Measurements from ENCODE around the gene BMPER. TPM values are rescaled to one million over a fixed set of nuclear protein-coding genes. Genes with fewer than 3 reads are reported as not detected.

The BMPER gene
- total RNA-seq, 5 donors from 2014 or later (not counting 1 experiment from before 2014, with no cell fraction given): 0.20 to 0.47 TPM; not detected in 3

- Mint-ChIP-seq H3K4me1 (no peaks in the 10 kb centered on the region), H3K27me3 (no peaks in the 10 kb centered on the region), H3K9me3 (peaks cover 0 to 12% (median 0%) of the 10 kb centered on the region in 3 donors), H3K36me3 (no peaks in the 10 kb centered on the region), H3K27ac (no peak overlapping the region), H3K4me3 (no peak overlapping the region)
- H3K9me3 ChIP-seq: no peaks in the 10 kb centered on the region
- H3K27ac ChIP-seq (ENCODE audit: low read length): no peak overlapping the region
- no peaks in the 10 kb centered on the region for H3K36me3 ChIP-seq (ENCODE audit: control insufficient read depth in 2 of 2, extremely low read depth in 1 of 2, insufficient read depth in 1 of 2, low read length in 1 of 2)
- DNase-seq (no peak), ATAC-seq (replicated peaks in 1 of 4) (no peak)
- CTCF ChIA-PET: no interaction called here
- 40% methylated on average over 1 of the region's 4 CpGs for WGBS (ENCODE audit: insufficient coverage)
- no peaks in the 10 kb centered on the region for H3K4me1 ChIP-seq (ENCODE audit: control insufficient read depth in 1 of 2, extremely low read depth in 1 of 2, insufficient read depth in 2 of 2, low read length in 2 of 2)
- POLR2A ChIA-PET: no interaction called here
- H3K27me3 ChIP-seq (replicated peaks in 1 of 2; ENCODE audit: control insufficient read depth in 2 of 2, extremely low read depth in 1 of 2, insufficient read depth in 2 of 2, low read length in 1 of 2): no peaks in the 10 kb centered on the region
- no peak overlapping the region for H3K4me3 ChIP-seq (ENCODE audit: control insufficient read depth in 1 of 2, extremely low read depth in 1 of 2, low read length in 1 of 2)
These were observed 202.8 kb downstream of the BMPER start for GRCh38 chr7:34108165-34108564.

- no peaks in the 10 kb centered on the region for H3K4me1 ChIP-seq (ENCODE audit: control insufficient read depth in 1 of 2, extremely low read depth in 1 of 2, insufficient read depth in 2 of 2, low read length in 2 of 2)
- Mint-ChIP-seq H3K4me1 (no peaks in the 10 kb centered on the region), H3K27me3 (peaks cover 0 to 4% of the 10 kb centered on the region in 2 donors), H3K27ac (no peak overlapping the region), H3K4me3 (no peak overlapping the region), H3K36me3 (no peaks in the 10 kb centered on the region), H3K9me3 (peaks cover 2 to 18% (median 6%) of the 10 kb centered on the region in 3 donors)
- CTCF ChIA-PET: no interaction called here
- no peaks in the 10 kb centered on the region for H3K27me3 ChIP-seq (replicated peaks in 1 of 2; ENCODE audit: control insufficient read depth in 2 of 2, extremely low read depth in 1 of 2, insufficient read depth in 2 of 2, low read length in 1 of 2)
- no peak overlapping the region for H3K27ac ChIP-seq (ENCODE audit: low read length)
- no peak overlapping the region for H3K4me3 ChIP-seq (ENCODE audit: control insufficient read depth in 1 of 2, extremely low read depth in 1 of 2, low read length in 1 of 2)
- ATAC-seq (replicated peaks in 1 of 4) (no peak), DNase-seq (no peak)
- 72% methylated on average over 7 of the region's 8 CpGs for WGBS (ENCODE audit: insufficient coverage)
- no peaks in the 10 kb centered on the region for H3K36me3 ChIP-seq (ENCODE audit: control insufficient read depth in 2 of 2, extremely low read depth in 1 of 2, insufficient read depth in 1 of 2, low read length in 1 of 2)
- no peaks in the 10 kb centered on the region for H3K9me3 ChIP-seq
- POLR2A ChIA-PET: no interaction called here
These were observed 204.8 kb downstream of the BMPER start for GRCh38 chr7:34109936-34110780.

GRCh38 chr7:34111031-34111430 is 205.7 kb downstream of the BMPER start:
- ChIA-PET CTCF (no interaction called here), POLR2A (no interaction called here)
- DNase-seq: no peak
- Histone ChIP-seq H3K4me3 (ENCODE audit: control insufficient read depth in 1 of 2, extremely low read depth in 1 of 2, low read length in 1 of 2) (no peak overlapping the region), H3K27me3 (replicated peaks in 1 of 2; ENCODE audit: control insufficient read depth in 2 of 2, extremely low read depth in 1 of 2, insufficient read depth in 2 of 2, low read length in 1 of 2) (no peaks in the 10 kb centered on the region), H3K9me3 (no peaks in the 10 kb centered on the region), H3K36me3 (ENCODE audit: control insufficient read depth in 2 of 2, extremely low read depth in 1 of 2, insufficient read depth in 1 of 2, low read length in 1 of 2) (no peaks in the 10 kb centered on the region), H3K4me1 (ENCODE audit: control insufficient read depth in 1 of 2, extremely low read depth in 1 of 2, insufficient read depth in 2 of 2, low read length in 2 of 2) (no peaks in the 10 kb centered on the region), H3K27ac (ENCODE audit: low read length) (no peak overlapping the region)
- WGBS (ENCODE audit: insufficient coverage): 86% methylated on average over 1 of the region's 3 CpGs
- Mint-ChIP-seq H3K9me3 (peaks cover 2 to 18% (median 9%) of the 10 kb centered on the region in 3 donors), H3K36me3 (no peaks in the 10 kb centered on the region), H3K27me3 (peaks cover 0 to 4% of the 10 kb centered on the region in 2 donors), H3K27ac (no peak overlapping the region), H3K4me3 (no peak overlapping the region), H3K4me1 (no peaks in the 10 kb centered on the region)
- ATAC-seq (replicated peaks in 1 of 4): no peak

DNA sequence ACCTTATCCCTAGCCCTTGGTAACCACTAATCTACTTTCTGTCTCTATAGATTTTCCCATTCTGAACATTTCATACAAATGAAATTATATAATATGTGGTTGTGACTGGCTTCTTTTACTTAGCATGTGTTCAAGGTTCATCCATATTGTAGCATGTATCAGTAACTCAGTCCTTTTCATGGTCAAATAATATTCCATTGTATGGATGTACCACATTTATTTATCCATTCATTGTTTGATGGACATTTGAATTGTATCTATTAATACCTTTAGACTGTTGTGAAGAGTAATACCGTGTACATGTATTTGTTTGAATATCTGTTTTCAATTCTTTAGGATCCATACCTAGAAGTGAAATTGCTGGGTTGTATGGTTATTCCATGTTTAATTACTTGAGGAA is 210.2 kb downstream of the BMPER start:
- WGBS (ENCODE audit: insufficient coverage): 83% methylated on average over 1 of the region's 1 CpG
- DNase-seq: no peak
- H3K4me3 ChIP-seq (ENCODE audit: control insufficient read depth in 1 of 2, extremely low read depth in 1 of 2, low read length in 1 of 2): no peak overlapping the region
- Mint-ChIP-seq H3K27ac (no peak overlapping the region), H3K27me3 (peaks cover 0 to 4% of the 10 kb centered on the region in 2 donors), H3K36me3 (no peaks in the 10 kb centered on the region), H3K9me3 (peaks cover 11 to 19% (median 15%) of the 10 kb centered on the region in 3 donors), H3K4me3 (no peak overlapping the region), H3K4me1 (no peaks in the 10 kb centered on the region)
- ChIA-PET CTCF (no interaction called here), POLR2A (no interaction called here)
- H3K27ac ChIP-seq (ENCODE audit: low read length): no peak overlapping the region
- no peaks in the 10 kb centered on the region for H3K4me1 ChIP-seq (ENCODE audit: control insufficient read depth in 1 of 2, extremely low read depth in 1 of 2, insufficient read depth in 2 of 2, low read length in 2 of 2)
- ATAC-seq (replicated peaks in 1 of 4): no peak
- H3K36me3 ChIP-seq (ENCODE audit: control insufficient read depth in 2 of 2, extremely low read depth in 1 of 2, insufficient read depth in 1 of 2, low read length in 1 of 2): no peaks in the 10 kb centered on the region
- no peaks in the 10 kb centered on the region for H3K9me3 ChIP-seq
- H3K27me3 ChIP-seq (replicated peaks in 1 of 2; ENCODE audit: control insufficient read depth in 2 of 2, extremely low read depth in 1 of 2, insufficient read depth in 2 of 2, low read length in 1 of 2): no peaks in the 10 kb centered on the region

DNA sequence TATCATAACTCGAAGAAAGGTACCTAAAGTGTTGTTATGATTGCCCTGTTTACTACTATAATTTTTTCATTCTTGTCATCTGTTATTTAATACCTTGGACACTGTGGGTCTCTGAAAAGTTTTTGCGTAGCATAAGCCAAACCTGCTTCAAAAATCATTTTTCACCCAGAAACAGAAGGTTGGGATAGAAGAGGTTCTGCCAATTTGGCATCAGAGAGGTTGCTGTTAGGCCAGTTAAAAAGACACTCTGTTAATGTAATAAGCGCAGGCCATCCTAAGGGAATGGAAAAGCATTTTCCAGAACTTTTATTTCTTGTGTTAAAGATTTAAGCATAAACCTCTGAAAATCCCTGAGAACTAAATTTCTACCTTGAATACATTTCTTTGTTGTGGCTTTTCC is 212.2 kb downstream of the BMPER start:
- no CpG with 5 or more reads among the region's 3 CpGs for WGBS (ENCODE audit: insufficient coverage)

GRCh38 chr7:34121366-34121765 is 216.0 kb downstream of the BMPER start:
- DNase-seq (no peak), ATAC-seq (replicated peaks in 1 of 4) (no peak)
- CTCF ChIA-PET: no interaction called here
- no peaks in the 10 kb centered on the region for H3K27me3 Mint-ChIP-seq
- Histone ChIP-seq H3K27ac (ENCODE audit: low read length) (no peak overlapping the region), H3K36me3 (ENCODE audit: control insufficient read depth in 2 of 2, extremely low read depth in 1 of 2, insufficient read depth in 1 of 2, low read length in 1 of 2) (no peaks in the 10 kb centered on the region), H3K27me3 (replicated peaks in 1 of 2; ENCODE audit: control insufficient read depth in 2 of 2, extremely low read depth in 1 of 2, insufficient read depth in 2 of 2, low read length in 1 of 2) (no peaks in the 10 kb centered on the region), H3K4me3 (ENCODE audit: control insufficient read depth in 1 of 2, extremely low read depth in 1 of 2, low read length in 1 of 2) (no peak overlapping the region), H3K4me1 (ENCODE audit: control insufficient read depth in 1 of 2, extremely low read depth in 1 of 2, insufficient read depth in 2 of 2, low read length in 2 of 2) (no peaks in the 10 kb centered on the region), H3K9me3 (peaks cover 9% of the 10 kb centered on the region)
- H3K9me3 Mint-ChIP-seq: peaks cover 14 to 24% (median 19%) of the 10 kb centered on the region in 3 donors
- no peaks in the 10 kb centered on the region for H3K4me1 Mint-ChIP-seq
- H3K4me3 Mint-ChIP-seq: no peak overlapping the region
- no CpG with 5 or more reads among the region's 1 CpG for WGBS (ENCODE audit: insufficient coverage)
- no peak overlapping the region for H3K27ac Mint-ChIP-seq
- POLR2A ChIA-PET: no interaction called here
- no peaks in the 10 kb centered on the region for H3K36me3 Mint-ChIP-seq

More for the DNA sequence above, 212.2 kb downstream of the BMPER start:
- ATAC-seq (replicated peaks in 1 of 4) (no peak), DNase-seq (no peak)
- H3K36me3 Mint-ChIP-seq: no peaks in the 10 kb centered on the region
- no peaks in the 10 kb centered on the region for H3K36me3 ChIP-seq (ENCODE audit: control insufficient read depth in 2 of 2, extremely low read depth in 1 of 2, insufficient read depth in 1 of 2, low read length in 1 of 2)
- H3K4me1 Mint-ChIP-seq: no peaks in the 10 kb centered on the region
- no peaks in the 10 kb centered on the region for H3K9me3 ChIP-seq
- peaks cover 11 to 19% (median 15%) of the 10 kb centered on the region in 3 donors for H3K9me3 Mint-ChIP-seq
- no peak overlapping the region for H3K27ac ChIP-seq (ENCODE audit: low read length)
- H3K4me3 ChIP-seq (ENCODE audit: control insufficient read depth in 1 of 2, extremely low read depth in 1 of 2, low read length in 1 of 2): no peak overlapping the region
- H3K27me3 ChIP-seq (replicated peaks in 1 of 2; ENCODE audit: control insufficient read depth in 2 of 2, extremely low read depth in 1 of 2, insufficient read depth in 2 of 2, low read length in 1 of 2): no peaks in the 10 kb centered on the region
- no peak overlapping the region for H3K27ac Mint-ChIP-seq
- ChIA-PET POLR2A (no interaction called here), CTCF (no interaction called here)
- H3K27me3 Mint-ChIP-seq: peaks cover 0 to 4% of the 10 kb centered on the region in 2 donors
- no peaks in the 10 kb centered on the region for H3K4me1 ChIP-seq (ENCODE audit: control insufficient read depth in 1 of 2, extremely low read depth in 1 of 2, insufficient read depth in 2 of 2, low read length in 2 of 2)
- H3K4me3 Mint-ChIP-seq: no peak overlapping the region
